Large intestine (tissue), 3 donors: ENCODE measurements around the gene RAB39A. TPM values are rescaled to one million over a fixed set of nuclear protein-coding genes. Genes with fewer than 3 reads are reported as not detected.

ENCODE experiments used
- DNase-seq, 2 donors: peaks; one replicate each; pipeline versions ENCODE4 v3.0.0 to v3.0.0-alpha.2; 2013
- H3K27ac ChIP-seq: one replicate; pipeline ENCODE4 v1.5.1; 2013; ENCODE audit warnings: low read length
- H3K27me3 ChIP-seq: 2 replicates; pipeline ENCODE4 v1.6.1; 2013; ENCODE audit warnings: low read length; ENCODE audit not compliant: control insufficient read depth, insufficient read depth
- H3K36me3 ChIP-seq: 2 replicates; pipeline ENCODE4 v1.6.1; 2013; ENCODE audit warnings: low read length; ENCODE audit not compliant: control insufficient read depth, insufficient read depth
- H3K4me1 ChIP-seq: one replicate; pipeline ENCODE4 v1.6.1; 2013; ENCODE audit warnings: low read length; ENCODE audit not compliant: control insufficient read depth, insufficient read depth
- H3K4me3 ChIP-seq: one replicate; pipeline ENCODE4 v1.5.1; 2013; ENCODE audit warnings: low read length
- H3K9me3 ChIP-seq: one replicate; pipeline ENCODE4 v1.6.1; 2013; ENCODE audit warnings: mild to moderate bottlenecking, low read depth, low read length, moderate library complexity; ENCODE audit not compliant: control insufficient read depth
- WGBS: methylation state at CpG from one replicate; pipeline ENCODE4 v1.1.5; 2013; ENCODE audit warnings: low lambda C conversion rate; ENCODE audit not compliant: insufficient coverage; 5-methylcytosine and 5-hydroxymethylcytosine counted together
- polyA plus RNA-seq: library from polyadenylated mRNA; unstranded; fragments of 120-200 nt; gene quantifications from one replicate; pipeline ENCODE4 v1.2.1, GENCODE V29; 2013

The RAB39A gene
- polyA plus RNA-seq, 1 donor: 2.2 TPM

GRCh38 chr11:107998761-107999160, 70.5 kb downstream of the RAB39A start:
- Histone ChIP-seq H3K36me3 (no peaks in the 10 kb centered on the region), H3K27ac (no peak overlapping the region), H3K9me3 (no peaks in the 10 kb centered on the region), H3K27me3 (no peaks in the 10 kb centered on the region), H3K4me3 (no peak overlapping the region), H3K4me1 (no peaks in the 10 kb centered on the region)
- DNase-seq: no peak
- WGBS: no CpG with 5 or more reads among the region's 6 CpGs

- H3K27me3 ChIP-seq: no peaks in the 10 kb centered on the region
- H3K4me1 ChIP-seq: no peaks in the 10 kb centered on the region
- no peaks in the 10 kb centered on the region for H3K9me3 ChIP-seq
- peak; percentile 13 to 17 for DNase-seq
- no peak overlapping the region for H3K4me3 ChIP-seq
- no peaks in the 10 kb centered on the region for H3K36me3 ChIP-seq
- no peak overlapping the region for H3K27ac ChIP-seq
- 0% methylated on average over 1 of the region's 6 CpGs for WGBS
Observed at GRCh38 chr11:107999759-108000455, 71.7 kb downstream of the RAB39A start.

GRCh38 chr11:108002476-108002875, 74.2 kb downstream of the RAB39A start:
- 90% methylated on average over 2 of the region's 3 CpGs for WGBS
- H3K36me3 ChIP-seq: no peaks in the 10 kb centered on the region
- DNase-seq: no peak
- H3K27me3 ChIP-seq: no peaks in the 10 kb centered on the region
- H3K4me3 ChIP-seq: no peak overlapping the region
- H3K27ac ChIP-seq: no peak overlapping the region
- no peaks in the 10 kb centered on the region for H3K9me3 ChIP-seq
- no peaks in the 10 kb centered on the region for H3K4me1 ChIP-seq

- no peaks in the 10 kb centered on the region for H3K4me1 ChIP-seq
- no peaks in the 10 kb centered on the region for H3K36me3 ChIP-seq
- no peak for DNase-seq
- no peak overlapping the region for H3K4me3 ChIP-seq
- no peak overlapping the region for H3K27ac ChIP-seq
- WGBS: no CpG with 5 or more reads among the region's 5 CpGs
- no peaks in the 10 kb centered on the region for H3K27me3 ChIP-seq
- H3K9me3 ChIP-seq: no peaks in the 10 kb centered on the region
Observed at GRCh38 chr11:108003623-108004022, 75.4 kb downstream of the RAB39A start.

- Histone ChIP-seq H3K27ac (no peak overlapping the region), H3K27me3 (no peaks in the 10 kb centered on the region), H3K4me3 (no peak overlapping the region), H3K9me3 (no peaks in the 10 kb centered on the region), H3K36me3 (no peaks in the 10 kb centered on the region), H3K4me1 (no peaks in the 10 kb centered on the region)
- WGBS: 71% methylated on average over 1 of the region's 18 CpGs
- no peak for DNase-seq
Observed at GRCh38 chr11:108007819-108008218, 79.6 kb downstream of the RAB39A start.

- DNase-seq: peak; percentile 91 to 95
- H3K9me3 ChIP-seq: no peaks in the 10 kb centered on the region
- no peaks in the 10 kb centered on the region for H3K36me3 ChIP-seq
- no peaks in the 10 kb centered on the region for H3K4me1 ChIP-seq
- no peaks in the 10 kb centered on the region for H3K27me3 ChIP-seq
- H3K27ac ChIP-seq: peak within 1 kb of the TSS; percentile 98
- peak within 1 kb of the TSS; percentile 95 for H3K4me3 ChIP-seq
- WGBS: no CpG with 5 or more reads among the region's 72 CpGs
Observed at GRCh38 chr11:108008656-108009496, 80.6 kb downstream of the RAB39A start, which contains the start of gene CUL5. Gene CUL5 (plus strand): TSS chr11:108008898. CDS start chr11:108009349, 451 bp downstream.

GRCh38 chr11:108009497-108010370, 81.5 kb downstream of the RAB39A start:
- Histone ChIP-seq H3K4me1 (no peaks in the 10 kb centered on the region), H3K27me3 (no peaks in the 10 kb centered on the region), H3K4me3 (peak overlapping the region; percentile 95), H3K9me3 (no peaks in the 10 kb centered on the region), H3K36me3 (no peaks in the 10 kb centered on the region), H3K27ac (peak overlapping the region; percentile 98)
- no CpG with 5 or more reads among the region's 31 CpGs for WGBS
- no peak for DNase-seq

- no peaks in the 10 kb centered on the region for H3K4me1 ChIP-seq
- H3K9me3 ChIP-seq: no peaks in the 10 kb centered on the region
Observed at GRCh38 chr11:108012139-108012725, 84.0 kb downstream of the RAB39A start.

More at GRCh38 chr11:108012139-108012725, 84.0 kb downstream of the RAB39A start:
- no peak for DNase-seq
- Histone ChIP-seq H3K27me3 (no peaks in the 10 kb centered on the region), H3K27ac (no peak overlapping the region), H3K36me3 (no peaks in the 10 kb centered on the region), H3K4me3 (no peak overlapping the region)
- 94% methylated on average over 3 of the region's 5 CpGs for WGBS
